Measurements from ENCODE around the gene MTPN.

The MTPN gene

DNA sequence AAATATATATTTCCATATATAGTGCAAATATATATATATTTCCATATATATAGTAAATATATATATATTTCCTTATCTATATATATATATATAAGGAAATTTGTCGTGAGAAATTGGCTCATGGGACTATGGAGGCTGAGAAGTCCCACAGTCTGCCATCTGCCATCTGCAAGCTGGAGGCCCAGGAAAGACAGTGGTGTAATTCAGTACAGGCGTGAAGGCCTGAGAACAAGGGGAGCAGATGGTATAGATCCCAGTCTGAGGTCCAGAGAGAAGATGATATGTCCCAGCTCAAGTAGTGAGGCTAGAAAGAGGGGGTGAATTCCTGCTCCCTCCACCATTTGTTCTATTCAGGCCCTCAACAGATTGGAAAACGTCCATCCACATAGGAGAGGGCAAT, 78.9 kb downstream of the MTPN start:
- TF ChIP-seq, protein P1, sequence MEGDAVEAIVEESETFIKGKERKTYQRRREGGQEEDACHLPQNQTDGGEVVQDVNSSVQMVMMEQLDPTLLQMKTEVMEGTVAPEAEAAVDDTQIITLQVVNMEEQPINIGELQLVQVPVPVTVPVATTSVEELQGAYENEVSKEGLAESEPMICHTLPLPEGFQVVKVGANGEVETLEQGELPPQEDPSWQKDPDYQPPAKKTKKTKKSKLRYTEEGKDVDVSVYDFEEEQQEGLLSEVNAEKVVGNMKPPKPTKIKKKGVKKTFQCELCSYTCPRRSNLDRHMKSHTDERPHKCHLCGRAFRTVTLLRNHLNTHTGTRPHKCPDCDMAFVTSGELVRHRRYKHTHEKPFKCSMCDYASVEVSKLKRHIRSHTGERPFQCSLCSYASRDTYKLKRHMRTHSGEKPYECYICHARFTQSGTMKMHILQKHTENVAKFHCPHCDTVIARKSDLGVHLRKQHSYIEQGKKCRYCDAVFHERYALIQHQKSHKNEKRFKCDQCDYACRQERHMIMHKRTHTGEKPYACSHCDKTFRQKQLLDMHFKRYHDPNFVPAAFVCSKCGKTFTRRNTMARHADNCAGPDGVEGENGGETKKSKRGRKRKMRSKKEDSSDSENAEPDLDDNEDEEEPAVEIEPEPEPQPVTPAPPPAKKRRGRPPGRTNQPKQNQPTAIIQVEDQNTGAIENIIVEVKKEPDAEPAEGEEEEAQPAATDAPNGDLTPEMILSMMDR (IDR thresholded peaks at IDR 0.05), result no peak

DNA sequence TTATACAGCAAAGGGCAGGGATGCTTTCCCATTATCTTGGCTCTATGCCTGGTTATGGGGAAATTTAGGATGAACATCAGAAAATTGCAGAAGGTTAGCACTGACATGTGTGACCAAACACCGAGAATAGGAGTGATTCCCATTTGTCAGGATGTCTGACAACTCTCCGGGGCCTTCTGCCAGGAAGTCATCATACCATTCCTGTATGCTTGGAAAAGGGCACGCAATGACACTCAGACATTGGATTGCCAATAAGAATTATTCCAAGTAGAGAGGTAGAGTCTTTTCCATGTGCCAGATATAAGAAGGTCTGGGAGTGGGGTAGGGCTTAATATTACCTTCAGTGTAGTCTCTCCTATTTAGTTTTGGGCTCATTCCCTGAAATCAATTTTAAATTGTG, 82.3 kb downstream of the MTPN start:
- TF ChIP-seq, protein P1 (IDR thresholded peaks at IDR 0.05), result no peak

DNA sequence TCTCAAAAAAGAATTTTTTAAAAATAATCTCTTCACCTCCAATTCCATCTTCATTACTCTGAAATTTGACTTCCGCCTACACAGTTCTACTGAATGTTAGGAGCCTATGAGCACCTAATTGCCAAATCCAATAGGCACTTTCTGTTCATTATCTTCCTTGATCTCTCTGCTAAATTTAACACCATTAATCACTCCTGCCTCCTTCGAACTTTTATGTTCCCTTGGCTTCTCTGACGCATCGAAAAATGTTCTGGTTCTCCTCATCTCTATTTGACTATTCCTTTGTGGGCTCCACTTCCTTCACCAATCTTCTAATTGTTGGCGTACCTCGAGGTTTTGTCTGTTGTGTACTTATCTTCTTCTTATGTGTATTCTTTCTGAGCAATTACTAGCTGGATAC, 87.3 kb downstream of the MTPN start:
- TF ChIP-seq, protein P1 (IDR thresholded peaks at IDR 0.05), result no peak

DNA sequence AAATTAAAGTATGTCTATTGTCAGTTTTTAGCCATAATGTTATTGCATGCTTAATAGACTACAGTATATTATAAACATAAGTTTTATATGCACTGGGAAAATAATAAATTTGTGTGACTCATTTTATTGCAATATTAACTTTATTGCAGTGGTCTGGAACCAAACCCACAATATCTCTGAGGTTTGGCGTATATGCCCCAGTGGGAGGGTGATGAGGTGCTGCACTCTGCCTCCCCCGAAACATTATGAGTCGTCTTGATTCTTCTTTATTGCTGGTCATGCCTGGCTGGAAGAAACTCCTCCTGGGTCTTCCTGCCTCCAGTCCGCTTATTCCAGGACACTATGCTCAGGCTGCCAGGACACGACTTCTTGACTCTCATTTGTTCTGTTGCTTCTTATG, 88.4 kb downstream of the MTPN start:
- TF ChIP-seq, protein P1 (IDR thresholded peaks at IDR 0.05), result no peak

DNA sequence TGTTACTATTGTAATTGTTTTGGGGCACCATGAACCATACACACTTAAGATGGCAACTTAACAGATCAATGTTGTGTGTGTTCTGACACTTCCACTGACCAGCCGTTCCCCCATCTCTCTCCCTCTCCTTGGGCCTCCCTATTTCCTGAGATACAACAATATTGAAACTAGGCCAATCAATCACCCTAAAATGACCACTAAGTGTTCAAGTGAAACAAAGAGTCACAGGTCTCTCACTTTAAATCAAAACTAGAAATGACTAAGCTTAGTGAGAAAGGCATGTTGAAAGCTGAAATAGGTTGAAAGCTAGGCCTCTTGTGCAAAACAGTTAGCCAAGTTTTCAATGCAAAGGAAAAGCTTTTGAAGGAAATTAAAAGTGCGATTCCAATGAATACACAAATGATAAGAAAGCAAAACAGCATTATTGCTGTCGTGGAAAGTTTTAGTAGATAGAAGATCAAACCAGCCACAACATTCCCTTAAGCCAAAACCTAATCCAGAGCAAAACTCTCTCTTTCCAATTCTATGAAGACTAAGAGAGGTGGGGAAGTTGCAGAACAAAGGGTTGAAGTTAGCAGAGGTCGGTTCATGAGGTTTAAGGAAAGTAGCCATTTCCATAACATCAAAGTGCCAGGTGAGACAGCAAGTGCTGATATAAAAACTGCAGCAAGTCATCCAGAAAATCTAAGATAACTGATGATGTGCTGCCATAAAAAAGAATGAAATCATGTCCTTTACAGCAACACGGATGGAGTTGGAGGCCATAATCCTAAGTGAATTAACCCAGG, 90.6 kb downstream of the MTPN start:
- TF ChIP-seq, protein P1 (IDR thresholded peaks at IDR 0.05), result no peak

DNA sequence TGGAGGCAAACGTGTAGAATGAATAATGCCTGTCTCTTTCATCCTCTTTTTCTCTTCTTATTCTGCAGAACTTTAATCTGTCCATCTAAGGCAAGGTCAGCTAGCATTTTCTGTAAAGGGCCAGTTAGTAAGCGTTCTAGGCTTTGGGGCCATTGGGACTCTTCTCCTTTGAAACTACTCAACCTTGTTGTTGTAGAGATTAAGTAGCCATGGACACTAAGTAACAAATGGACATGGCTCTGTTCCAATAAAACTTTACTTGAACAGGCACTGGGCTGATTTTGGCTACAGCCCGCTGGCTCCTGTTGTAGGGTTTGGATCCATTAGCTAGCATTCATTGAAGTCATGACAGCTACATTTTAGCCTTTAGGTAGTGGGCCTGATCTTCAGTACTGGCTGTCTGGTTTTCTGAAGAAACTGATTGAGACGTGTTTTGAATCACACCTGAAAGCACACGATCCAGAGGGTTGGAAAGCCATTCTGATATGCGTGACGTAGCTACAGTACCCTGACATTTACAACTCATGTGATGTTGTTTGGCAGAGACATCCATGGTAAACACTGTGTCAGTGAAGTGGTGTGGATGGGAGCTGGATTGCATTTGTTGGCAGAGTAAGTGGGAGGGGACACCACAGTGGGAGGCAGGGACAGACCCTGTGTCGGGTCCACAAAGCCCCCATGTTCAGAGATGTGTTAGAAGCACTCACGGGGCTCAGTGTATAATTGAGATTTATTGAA, 92.5 kb downstream of the MTPN start:
- TF ChIP-seq, protein P1 (IDR thresholded peaks at IDR 0.05), result no peak

DNA sequence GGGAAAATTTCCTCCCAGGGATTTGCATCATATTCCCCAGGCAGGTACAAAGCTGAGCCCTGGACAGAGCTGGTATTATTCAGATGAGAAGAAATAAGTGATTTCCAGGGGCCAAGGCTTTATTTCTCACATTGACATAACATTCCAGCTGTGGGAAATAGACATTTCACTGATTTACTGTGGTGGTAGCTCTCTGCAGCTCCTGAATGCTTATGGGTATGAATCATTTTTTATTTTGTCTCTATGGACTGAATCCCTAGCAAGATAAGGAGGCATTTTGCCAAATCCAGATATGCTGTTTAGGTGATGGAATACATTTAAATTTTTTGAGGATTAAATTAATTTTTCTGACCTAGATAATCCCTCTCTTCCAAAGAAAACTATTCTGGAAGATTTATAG, 97.9 kb downstream of the MTPN start:
- TF ChIP-seq, protein P1 (IDR thresholded peaks at IDR 0.05), result no peak

Measured in LNCAP (cell line).